UCSD-AML1 (cell line): ENCODE results near the gene GPR42.
"Not testable (repeated sequence)": the region's sequence is repeated elsewhere in the genome, so short reads cannot be mapped to it uniquely, and the experiment has no call there.

ENCODE experiments used
- DNase-seq: peaks from one replicate; lab custom pipeline; 2025; ENCODE audit not compliant: unreplicated experiment; lab: John Stamatoyannopoulos, UW

Gene GPR42

GRCh38 chr19:35392742-35393715, 22.2 kb downstream of the GPR42 start:
- no peak for DNase-seq

DNA sequence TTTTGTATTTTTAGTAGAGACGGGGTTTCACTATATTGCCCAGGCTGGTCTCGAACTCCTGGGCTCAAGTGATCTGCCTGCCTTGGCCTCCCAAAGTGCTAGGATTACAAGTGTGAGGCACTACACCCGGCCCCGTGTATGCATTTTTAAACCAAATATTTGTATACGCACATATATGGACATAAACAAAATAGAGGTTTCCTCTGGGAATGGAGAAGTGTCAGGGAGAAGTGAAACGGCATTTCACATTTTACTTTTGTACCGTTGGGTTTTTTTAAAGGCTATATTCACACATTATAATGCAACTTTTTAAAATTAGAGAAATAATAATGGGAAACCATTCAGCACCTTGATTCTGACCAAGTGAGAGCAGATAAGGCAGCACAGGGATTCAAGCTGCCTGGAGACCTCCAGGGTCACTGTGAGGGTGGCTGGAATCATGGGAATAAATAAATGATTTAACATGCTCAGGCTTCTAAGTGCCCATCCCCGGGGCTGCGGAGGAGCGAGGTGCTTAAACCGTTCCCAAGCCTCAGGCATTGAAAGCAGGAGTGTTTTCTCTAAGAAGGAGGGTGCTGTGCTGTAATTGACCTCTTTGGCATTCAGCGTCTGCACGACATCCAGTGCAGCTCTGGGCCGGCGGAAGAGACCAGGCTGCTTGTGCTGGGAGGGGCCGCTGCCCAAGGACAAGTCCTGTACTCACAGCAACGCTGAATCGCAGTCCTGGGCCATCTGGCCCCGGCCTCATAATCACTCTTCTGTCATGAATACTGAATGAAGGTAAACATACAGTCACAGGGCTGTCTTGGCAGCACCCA, 24.7 kb downstream of the GPR42 start:
- DNase-seq, result no peak

GRCh38 chr19:35396240-35396885, 25.5 kb downstream of the GPR42 start:
- no peak for DNase-seq

- DNase-seq, result no peak
These were observed 26.2 kb downstream of the GPR42 start for GRCh38 chr19:35397064-35397463.

DNA sequence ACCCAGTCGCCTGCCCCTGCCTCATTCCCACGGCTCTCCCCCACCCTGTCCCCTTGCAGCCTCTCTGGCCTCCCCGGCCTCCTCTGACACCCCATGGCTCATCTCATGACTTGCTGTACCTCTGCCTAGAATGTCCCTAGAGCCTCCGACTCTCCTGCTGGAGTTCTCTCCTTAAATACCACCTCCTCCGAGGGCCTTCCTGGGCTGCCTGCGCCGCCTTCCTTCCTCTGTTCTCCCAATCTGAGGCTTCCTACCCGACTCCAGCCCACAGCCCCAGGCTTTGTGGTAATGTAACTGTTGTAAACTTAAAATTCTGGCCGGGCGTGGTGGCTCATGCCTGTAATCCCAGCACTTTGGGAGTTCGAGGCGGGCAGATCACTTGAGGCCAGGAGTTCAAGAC, 27.7 kb downstream of the GPR42 start:
- no peak for DNase-seq

DNA sequence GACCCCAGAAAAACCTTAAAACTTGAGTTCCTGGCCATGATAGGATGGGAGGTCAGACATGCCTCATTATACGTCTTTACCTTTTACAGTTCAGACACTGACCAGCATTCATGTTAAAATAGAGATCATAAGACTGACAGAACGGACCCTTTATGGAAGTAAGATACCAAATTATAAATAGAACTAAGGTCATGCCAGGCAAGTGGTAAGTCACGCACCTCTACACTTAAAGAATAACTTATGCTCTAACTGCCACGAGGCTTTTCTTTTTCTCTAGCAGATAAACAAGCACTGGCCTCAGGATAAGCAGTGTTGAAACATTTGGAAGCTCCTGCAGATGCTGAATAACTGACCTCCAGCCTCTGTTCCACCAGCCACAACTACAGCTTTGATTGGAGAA, 28.4 kb downstream of the GPR42 start:
- no peak for DNase-seq

DNA sequence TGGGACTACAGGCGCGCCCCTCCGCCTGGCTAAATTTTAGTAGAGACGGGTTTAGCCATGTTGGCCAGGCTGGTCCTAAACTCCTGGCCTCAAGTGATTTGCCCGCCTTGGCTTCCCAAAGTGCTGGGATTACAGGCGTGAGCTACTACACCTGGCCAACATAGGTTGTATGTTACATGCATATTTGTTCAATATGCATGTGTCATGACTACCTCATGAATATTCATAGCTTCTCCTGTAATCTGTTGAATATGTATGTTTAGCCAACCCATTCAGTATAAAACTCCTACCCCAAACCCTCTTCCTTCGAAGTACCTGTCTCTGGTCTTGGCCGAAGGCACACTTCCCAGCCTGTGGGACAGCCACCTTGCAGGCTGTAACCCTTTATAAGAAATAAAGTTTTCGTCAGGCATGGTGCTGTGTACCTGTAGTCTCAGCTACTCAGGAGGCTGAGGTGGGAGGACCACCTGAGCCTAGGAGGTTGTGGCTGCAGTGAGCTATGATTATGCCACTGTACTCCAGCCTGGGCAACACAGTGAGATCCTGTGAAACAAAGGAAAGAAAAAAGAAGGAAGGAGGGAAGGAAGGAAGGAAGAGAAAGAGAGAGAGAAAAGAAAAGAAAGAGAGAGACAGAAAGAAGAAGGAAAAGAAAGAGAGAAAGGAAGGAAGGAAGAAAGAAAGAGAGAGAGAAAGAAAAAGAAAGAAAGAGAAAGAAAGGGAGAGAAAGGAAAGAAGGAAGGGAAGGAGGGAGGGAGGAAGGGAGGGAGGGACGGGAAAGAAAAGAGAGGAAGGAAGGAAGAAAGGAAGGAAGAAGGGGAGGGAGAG, 29.3 kb downstream of the GPR42 start:
- no peak for DNase-seq

- DNase-seq, result no peak
These were observed 29.9 kb downstream of the GPR42 start for GRCh38 chr19:35400773-35401100.

DNA sequence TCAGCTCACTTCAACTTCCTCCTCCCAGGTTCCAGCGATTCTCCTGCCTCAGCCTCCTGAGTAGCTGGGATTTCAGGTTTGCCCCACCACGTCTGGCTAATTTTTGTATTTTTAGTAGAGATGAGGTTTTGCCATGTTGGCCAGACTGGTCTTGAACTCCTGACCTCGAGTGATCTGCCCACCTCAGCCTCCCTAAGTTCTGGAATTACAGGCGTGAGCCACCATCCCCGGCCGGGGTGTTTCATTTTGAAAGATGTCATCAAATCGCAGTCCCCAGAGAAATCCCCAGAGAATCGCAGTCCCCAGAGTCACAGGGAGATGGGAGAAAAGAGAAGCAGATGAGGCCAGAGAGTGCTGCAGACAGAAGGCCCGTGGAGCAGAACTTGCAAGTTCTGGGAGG, 30.5 kb downstream of the GPR42 start:
- DNase-seq, result not testable (repeated sequence)

DNA sequence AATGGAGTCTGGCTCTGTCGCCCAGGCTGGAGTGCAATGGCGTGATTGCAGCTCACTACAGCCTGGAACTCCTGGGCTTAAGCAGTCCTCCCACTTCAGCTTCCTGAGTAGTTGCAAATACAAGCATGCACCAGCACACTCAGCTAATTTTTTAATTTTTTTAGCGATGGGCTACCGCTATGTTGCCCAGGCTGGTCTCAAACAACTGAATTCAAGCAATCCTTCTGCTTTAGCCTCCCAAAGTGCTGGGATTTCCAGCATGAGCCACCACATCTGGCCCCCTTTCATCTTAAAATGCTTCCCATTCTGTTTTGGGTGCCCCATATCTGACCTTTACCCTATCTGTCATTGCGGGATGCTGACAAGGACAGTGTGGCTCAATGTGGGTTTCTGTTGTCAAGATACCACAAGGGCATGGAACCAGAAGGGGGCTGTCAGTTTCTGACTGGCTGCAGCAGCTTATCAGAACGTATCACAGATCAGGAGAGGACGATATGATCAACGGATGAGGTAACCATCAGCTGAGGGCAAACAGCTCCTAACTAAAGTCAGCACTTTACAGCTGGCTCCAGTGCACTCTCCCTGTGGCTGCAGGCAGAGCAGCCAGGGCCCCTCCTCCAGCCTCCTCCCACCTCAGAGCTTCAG, 32.4 kb downstream of the GPR42 start:
- DNase-seq, result no peak

GRCh38 chr19:35404879-35405622, 34.2 kb downstream of the GPR42 start:
- DNase-seq, result no peak

GRCh38 chr19:35407619-35408018, 36.8 kb downstream of the GPR42 start:
- DNase-seq, result no peak

DNA sequence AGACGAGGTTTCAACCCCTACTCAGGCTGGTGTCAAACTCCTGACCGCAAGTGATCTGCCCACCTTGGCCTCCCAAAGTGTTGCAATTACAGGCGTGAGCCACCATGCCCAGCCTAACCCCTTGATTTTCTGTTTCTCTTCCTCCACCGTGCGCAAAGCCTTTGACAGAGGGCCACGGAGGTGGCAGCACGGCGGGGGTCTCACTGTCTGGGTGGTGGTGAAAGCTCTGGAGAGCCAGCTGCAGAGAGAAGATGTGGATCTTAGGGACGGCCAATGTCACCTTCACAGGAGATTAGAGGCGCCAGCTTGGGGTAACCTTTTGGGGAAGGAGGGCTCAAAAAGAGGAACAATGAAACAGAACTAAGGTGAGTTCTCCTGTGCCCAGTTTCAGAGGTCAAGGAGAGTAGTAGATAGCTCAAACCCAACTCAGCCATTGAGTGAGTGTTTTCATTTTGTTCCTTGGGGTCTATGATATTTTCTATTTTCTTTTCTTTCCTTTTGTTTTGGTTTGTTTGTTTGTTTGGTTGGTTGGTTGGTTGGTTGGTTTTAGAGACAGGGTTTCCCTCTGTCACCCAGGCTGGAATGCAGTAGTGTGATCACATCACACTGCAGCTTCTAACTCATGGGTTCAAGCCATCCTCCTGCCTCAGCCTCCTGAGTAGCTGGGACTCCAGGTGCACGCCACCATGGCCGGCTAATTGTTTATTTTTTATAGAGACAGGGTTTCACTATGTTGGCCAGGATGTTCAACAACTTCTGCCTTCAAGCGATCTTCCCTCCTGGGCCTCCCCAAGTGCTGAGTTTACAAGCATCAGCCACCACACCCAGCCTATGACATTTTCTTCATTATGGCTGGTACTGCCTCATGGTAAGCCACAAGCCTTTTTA, 37.7 kb downstream of the GPR42 start:
- DNase-seq, result no peak

GRCh38 chr19:35409191-35409590, 38.3 kb downstream of the GPR42 start:
- no peak for DNase-seq

DNA sequence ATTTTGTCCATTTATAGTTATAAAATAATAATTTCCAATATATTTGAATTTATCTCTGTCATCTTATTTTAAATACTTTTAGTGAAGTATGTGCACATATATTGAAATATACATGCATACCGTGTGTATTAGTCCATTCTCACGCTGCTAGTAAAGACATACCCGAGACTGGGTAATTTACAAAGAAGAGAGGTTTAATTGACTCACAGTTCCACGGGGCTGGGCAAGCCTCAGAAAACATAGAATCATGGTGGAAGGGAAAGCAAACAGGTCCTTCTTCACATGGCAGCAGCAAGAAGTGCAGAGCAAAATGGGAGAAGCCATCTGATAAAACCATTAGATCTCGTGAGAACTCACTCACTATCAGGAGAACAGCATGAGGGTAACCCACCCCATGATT, 39.6 kb downstream of the GPR42 start:
- no peak for DNase-seq

DNA sequence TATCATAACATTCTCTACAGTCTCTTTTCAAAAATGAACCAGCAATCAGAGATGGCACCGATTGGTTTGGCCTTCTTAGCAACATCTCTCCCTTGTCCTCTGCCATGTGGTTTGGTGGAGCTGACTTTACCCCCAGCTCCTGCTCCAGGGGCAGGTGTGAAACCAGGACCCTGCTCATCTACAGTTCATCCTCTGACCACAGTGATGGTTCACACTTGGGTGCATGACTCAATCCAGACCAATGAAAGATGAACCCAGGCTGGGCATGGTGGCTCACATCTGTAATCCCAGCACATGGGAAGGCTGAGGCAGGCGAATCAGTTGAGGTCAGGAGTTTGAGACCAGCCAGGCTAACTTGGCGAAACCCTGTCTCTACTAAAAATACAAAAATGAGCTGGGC, 43.6 kb downstream of the GPR42 start:
- DNase-seq, result no peak

- DNase-seq, result no peak
These were observed 45.5 kb downstream of the GPR42 start for GRCh38 chr19:35416331-35416730.

GRCh38 chr19:35417278-35417677, 46.4 kb downstream of the GPR42 start:
- no peak for DNase-seq
